WTC11 (cell line): ENCODE measurements around the gene LSM7. TPM values are rescaled to one million over a fixed set of nuclear protein-coding genes. Genes with fewer than 3 reads are reported as not detected.
A peak's percentile ranks its signal among the peaks of the same experiment; 100 is the strongest.

Source experiments
- ATAC-seq: fragments of 200-7000 bp; cut with Tn5 transposase; 2 replicates; pipeline ENCODE4 v1.10.0; 2021; ENCODE audit warnings: mild to moderate bottlenecking, moderate library complexity
- CTCF ChIA-PET: fragments of 300-600 bp; sonication (Branson Sonifier 250); formaldehyde crosslinking; loops from one replicate; lab custom pipeline; 2021; ENCODE audit warnings: antibody characterized with exemption; lab: Charles Lee
- POLR2A ChIA-PET: fragments of 350-600 bp; sonication (Branson Sonifier 250); formaldehyde crosslinking; loops from one replicate; lab custom pipeline; 2021; ENCODE audit warnings: antibody characterized with exemption; lab: Charles Lee
- DNase-seq: peaks from one replicate; pipeline ENCODE4 v3.0.0; 2021; ENCODE audit warnings: low spot score
- H3K27ac Mint-ChIP-seq: 2 replicates; pipeline ENCODE4 v1.8.0; 2021; ENCODE audit warnings: mixed read lengths
- H3K27me3 Mint-ChIP-seq: 2 replicates; pipeline ENCODE4 v1.8.0; 2021; ENCODE audit warnings: low read depth, mild to moderate bottlenecking, moderate library complexity, mixed read lengths
- H3K36me3 Mint-ChIP-seq: 2 replicates; pipeline ENCODE4 v1.8.0; 2021; ENCODE audit warnings: mixed read lengths
- H3K4me1 Mint-ChIP-seq: 2 replicates; pipeline ENCODE4 v1.8.0; 2022; ENCODE audit warnings: mixed read lengths
- H3K4me3 Mint-ChIP-seq: 2 replicates; pipeline ENCODE4 v1.8.0; 2021; ENCODE audit warnings: mild to moderate bottlenecking, moderate library complexity, mixed read lengths
- H3K9me3 Mint-ChIP-seq: 2 replicates; pipeline ENCODE4 v1.8.0; 2021; ENCODE audit warnings: mixed read lengths
- ATF1 ChIP-seq: sonication (generic); formaldehyde crosslinking; IDR thresholded peaks from 2 replicates; pipeline ENCODE4 v1.8.1; 2023; ENCODE audit warnings: mild to moderate bottlenecking, moderate library complexity, missing genetic modification reagents
- E2F4 ChIP-seq: sonication (generic); formaldehyde crosslinking; IDR thresholded peaks from 2 replicates; pipeline ENCODE4 v1.8.1; 2022; ENCODE audit warnings: low read depth, mild to moderate bottlenecking, moderate library complexity, missing genetic modification reagents, borderline replicate concordance
- ERG ChIP-seq: fragments of 250-450 bp; sonication (Bioruptor Pico); IDR thresholded peaks from 2 replicates; pipeline ENCODE4 v1.8.0; 2021; ENCODE audit warnings: mild to moderate bottlenecking
- FOXJ3 ChIP-seq: sonication (generic); formaldehyde crosslinking; IDR thresholded peaks from 2 replicates; pipeline ENCODE4 v1.9.0; 2021; ENCODE audit warnings: missing genetic modification reagents, mild to moderate bottlenecking, borderline replicate concordance
- FOXP1 ChIP-seq: sonication (generic); formaldehyde crosslinking; IDR thresholded peaks from 2 replicates; pipeline ENCODE4 v1.8.0; 2022; ENCODE audit warnings: missing genetic modification reagents, mild to moderate bottlenecking, moderate library complexity, borderline replicate concordance
- HMGA2 ChIP-seq: fragments of 250-450 bp; sonication (Bioruptor Pico); IDR thresholded peaks from 2 replicates; pipeline ENCODE4 v1.4.0; 2021; ENCODE audit warnings: mild to moderate bottlenecking, moderate library complexity
- MYBL2 ChIP-seq: sonication (generic); formaldehyde crosslinking; IDR thresholded peaks from 2 replicates; pipeline ENCODE4 v1.8.1; 2023; ENCODE audit warnings: mild to moderate bottlenecking, moderate library complexity, missing genetic modification reagents
- NFATC4 ChIP-seq: fragments of 250-450 bp; sonication (Bioruptor Pico); IDR thresholded peaks from 2 replicates; pipeline ENCODE4 v1.9.0; 2021; ENCODE audit warnings: mild to moderate bottlenecking
- NFE2L1 ChIP-seq: sonication (generic); formaldehyde crosslinking; IDR thresholded peaks from 2 replicates; pipeline ENCODE4 v1.8.1; 2023; ENCODE audit warnings: missing genetic modification reagents
- PREB ChIP-seq: sonication (generic); formaldehyde crosslinking; IDR thresholded peaks from 2 replicates; pipeline ENCODE4 v1.8.1; 2022; ENCODE audit warnings: mild to moderate bottlenecking, missing genetic modification reagents, moderate library complexity, borderline replicate concordance
- RORB ChIP-seq: fragments of 250-450 bp; sonication (Bioruptor Pico); IDR thresholded peaks from 2 replicates; pipeline ENCODE4 v1.9.0; 2021; ENCODE audit warnings: mild to moderate bottlenecking
- STAT6 ChIP-seq: sonication (generic); formaldehyde crosslinking; conservative IDR thresholded peaks from 2 replicates; pipeline ENCODE4 v1.8.1; 2023; ENCODE audit warnings: mild to moderate bottlenecking, low read depth, missing genetic modification reagents, moderate library complexity
- TCF7 ChIP-seq: sonication (generic); formaldehyde crosslinking; IDR thresholded peaks from 2 replicates; pipeline ENCODE4 v1.8.0; 2022; ENCODE audit warnings: mild to moderate bottlenecking, low read depth, missing genetic modification reagents, moderate library complexity
- TEAD4 ChIP-seq: sonication (generic); formaldehyde crosslinking; IDR thresholded peaks from 2 replicates; pipeline ENCODE4 v1.8.0; 2022; ENCODE audit warnings: mild to moderate bottlenecking, missing genetic modification reagents
- TP53 ChIP-seq: sonication (generic); formaldehyde crosslinking; IDR thresholded peaks from 2 replicates; pipeline ENCODE4 v1.8.1; 2023; ENCODE audit warnings: mild to moderate bottlenecking, missing genetic modification reagents
- USF2 ChIP-seq: sonication (generic); formaldehyde crosslinking; IDR thresholded peaks from 2 replicates; pipeline ENCODE4 v1.8.1; 2023; ENCODE audit warnings: mild to moderate bottlenecking, missing genetic modification reagents, moderate library complexity
- ZBTB43 ChIP-seq: sonication (generic); formaldehyde crosslinking; IDR thresholded peaks from 2 replicates; pipeline ENCODE4 v1.8.1; 2023; ENCODE audit warnings: mild to moderate bottlenecking, missing genetic modification reagents
- ZNF121 ChIP-seq: sonication (generic); formaldehyde crosslinking; IDR thresholded peaks from 2 replicates; pipeline ENCODE4 v1.8.0; 2023; ENCODE audit warnings: missing genetic modification reagents
- ZNF138 ChIP-seq: sonication (generic); formaldehyde crosslinking; conservative IDR thresholded peaks from 2 replicates; pipeline ENCODE4 v1.8.1; 2022; ENCODE audit warnings: mild to moderate bottlenecking, moderate library complexity, missing genetic modification reagents
- ZNF219 ChIP-seq: sonication (generic); formaldehyde crosslinking; IDR thresholded peaks from 2 replicates; pipeline ENCODE4 v1.8.0; 2023; ENCODE audit warnings: missing genetic modification reagents, mild to moderate bottlenecking, borderline replicate concordance
- ZNF232 ChIP-seq: sonication (generic); formaldehyde crosslinking; IDR thresholded peaks from 2 replicates; pipeline ENCODE4 v1.8.0; 2022; ENCODE audit warnings: mild to moderate bottlenecking, missing genetic modification reagents
- ZNF416 ChIP-seq: fragments of 250-450 bp; sonication (Bioruptor Pico); IDR thresholded peaks from 2 replicates; pipeline ENCODE4 v1.9.0; 2021; ENCODE audit warnings: mild to moderate bottlenecking, inconsistent platforms
- ZNF423 ChIP-seq: fragments of 250-450 bp; sonication (Bioruptor Pico); IDR thresholded peaks from 2 replicates; pipeline ENCODE4 v2.1.2; 2022; ENCODE audit warnings: mild to moderate bottlenecking, moderate library complexity
- total RNA-seq: library from RNA; stranded (reverse); gene quantifications from 3 replicates; pipeline ENCODE4 v1.2.3, GENCODE V29; 2021

LSM7 gene
- total RNA-seq, 1 experiment from 2014 or later: 245 TPM

GRCh38 chr19:2335848-2336247 lies 7.5 kb upstream of the LSM7 start (continued):
- TF ChIP-seq STAT6 (CRISPR knock-in tag) (no peak), E2F4 (CRISPR knock-in tag) (no peak), HMGA2 (CRISPR knock-in tag) (no peak), ZNF138 (no peak), ZNF416 (no peak), FOXJ3 (no peak), FOXP1 (CRISPR knock-in tag) (no peak), TEAD4 (no peak), TP53 (CRISPR knock-in tag) (no peak)

GRCh38 chr19:2334986-2335846 lies 6.8 kb upstream of the LSM7 start:
- ATAC-seq (no peak), DNase-seq (no peak)
- no peaks in the 10 kb centered on the region for H3K27me3 Mint-ChIP-seq
- H3K27ac Mint-ChIP-seq: peak overlapping the region; percentile 43
- ChIA-PET POLR2A (no interaction called here), CTCF (no interaction called here)
- peaks cover 20% of the 10 kb centered on the region for H3K4me1 Mint-ChIP-seq
- H3K4me3 Mint-ChIP-seq: no peak overlapping the region
- peaks cover 10% of the 10 kb centered on the region for H3K9me3 Mint-ChIP-seq
- TF ChIP-seq ZBTB43 (CRISPR knock-in tag) (no peak), ATF1 (CRISPR knock-in tag) (no peak), RORB (CRISPR knock-in tag) (no peak), ERG (CRISPR knock-in tag) (no peak), MYBL2 (no peak), ZNF219 (CRISPR knock-in tag) (no peak), ZNF232 (CRISPR knock-in tag) (no peak), PREB (CRISPR knock-in tag) (no peak), USF2 (no peak), E2F4 (CRISPR knock-in tag) (no peak), STAT6 (CRISPR knock-in tag) (no peak), TCF7 (no peak), NFE2L1 (no peak), ZNF423 (CRISPR knock-in tag) (no peak), NFATC4 (CRISPR knock-in tag) (no peak), ZNF121 (CRISPR knock-in tag) (no peak)
- peaks cover 11% of the 10 kb centered on the region for H3K36me3 Mint-ChIP-seq
